Measurements from ENCODE around the gene GRSF1. TPM values are rescaled to one million over a fixed set of nuclear protein-coding genes. Genes with fewer than 3 reads are reported as not detected.

GRSF1 gene
- total and polyA plus RNA-seq, 2 of the 13 experiments (the other 11 are each of a cell fraction or from before 2014, with no cell fraction given): 66.5 to 103 TPM

DNA sequence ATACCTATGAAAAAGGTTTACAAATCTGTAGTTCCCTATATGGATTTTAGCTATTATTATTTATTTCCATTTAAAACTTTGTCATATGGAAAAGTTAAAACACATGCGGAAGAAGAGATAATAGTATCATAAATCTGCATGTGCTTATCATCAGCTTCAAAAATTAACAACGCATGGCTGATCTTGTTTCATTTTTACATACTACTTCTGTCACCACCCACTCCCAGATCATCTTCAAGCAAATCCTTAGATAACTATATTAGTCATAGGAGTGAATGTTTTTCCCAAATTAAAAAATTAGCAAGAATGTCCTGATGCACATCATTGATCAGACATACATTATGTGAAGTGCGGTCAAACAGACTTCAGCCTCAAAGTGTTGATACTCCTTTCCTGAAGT lies 37.9 kb upstream of the GRSF1 start (continued):
- TF ChIP-seq, protein P1, sequence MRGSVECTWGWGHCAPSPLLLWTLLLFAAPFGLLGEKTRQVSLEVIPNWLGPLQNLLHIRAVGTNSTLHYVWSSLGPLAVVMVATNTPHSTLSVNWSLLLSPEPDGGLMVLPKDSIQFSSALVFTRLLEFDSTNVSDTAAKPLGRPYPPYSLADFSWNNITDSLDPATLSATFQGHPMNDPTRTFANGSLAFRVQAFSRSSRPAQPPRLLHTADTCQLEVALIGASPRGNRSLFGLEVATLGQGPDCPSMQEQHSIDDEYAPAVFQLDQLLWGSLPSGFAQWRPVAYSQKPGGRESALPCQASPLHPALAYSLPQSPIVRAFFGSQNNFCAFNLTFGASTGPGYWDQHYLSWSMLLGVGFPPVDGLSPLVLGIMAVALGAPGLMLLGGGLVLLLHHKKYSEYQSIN (CRISPR knock-in tag; IDR thresholded peaks at IDR 0.05; ENCODE audit: borderline replicate concordance): no peak
- TF ChIP-seq RFXANK (CRISPR knock-in tag; IDR thresholded peaks at IDR 0.05) (no peak), ZNF572 (CRISPR knock-in tag; IDR thresholded peaks at IDR 0.05) (no peak)

DNA sequence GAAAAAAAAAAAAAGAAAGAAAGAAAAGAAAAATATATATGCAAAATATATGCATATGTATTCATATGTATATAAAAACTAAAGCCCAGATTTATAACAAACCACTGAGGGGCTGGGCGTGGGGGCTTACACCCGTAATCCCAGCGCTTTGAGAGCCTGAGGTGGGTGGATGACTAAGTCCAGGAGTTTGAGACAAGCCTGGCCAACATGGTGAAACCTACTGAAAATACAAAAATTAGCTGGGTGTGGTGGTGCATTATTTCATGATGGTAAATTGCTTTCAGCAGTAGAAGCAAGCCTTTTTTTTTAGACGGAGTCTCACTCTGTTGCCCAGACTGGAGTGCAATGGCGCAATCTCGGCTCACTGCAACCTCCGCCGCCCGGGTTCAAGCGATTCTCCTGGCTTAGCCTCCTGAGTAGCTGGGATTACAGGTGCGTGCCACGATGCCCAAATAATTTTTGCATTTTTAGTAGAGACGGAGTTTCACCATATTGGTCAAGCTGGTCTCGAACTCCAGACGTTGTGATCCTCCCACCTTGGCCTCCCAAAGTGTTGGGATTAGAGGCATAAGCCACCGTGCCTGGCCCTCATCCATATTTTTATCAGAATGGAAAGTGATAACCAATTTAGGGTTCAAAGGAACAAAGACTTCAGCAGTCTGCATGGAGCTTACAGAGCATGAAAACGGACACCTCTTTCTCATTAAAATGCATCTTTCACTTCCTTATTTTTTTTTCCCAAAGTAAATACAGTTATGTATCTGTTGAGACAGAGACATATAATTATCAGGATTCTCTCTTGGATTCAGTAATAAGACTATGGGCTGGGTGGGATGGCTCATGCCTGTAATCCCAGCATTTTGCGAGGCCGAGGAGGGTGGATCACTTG lies 34.8 kb upstream of the GRSF1 start:
- Histone ChIP-seq H3K9ac (ENCODE audit: insufficient read depth, low read depth, low read length) (no peak overlapping the region), H3K9me3 (ENCODE audit: low read length) (no peaks in the 10 kb centered on the region), H4K20me1 (ENCODE audit: insufficient read depth, low read length) (no peaks in the 10 kb centered on the region), H3K4me2 (ENCODE audit: low read depth, low read length) (no peak overlapping the region), H3K27ac (ENCODE audit: extremely low read length, insufficient read depth, low read length) (no peak overlapping the region), H3K36me3 (replicated peaks in 1 of 2; ENCODE audit: control insufficient read depth in 1 of 2, insufficient read depth in 2 of 2, low read length in 2 of 2) (no peaks in the 10 kb centered on the region), H3K79me2 (ENCODE audit: insufficient read depth, low read length) (no peaks in the 10 kb centered on the region), H2AFZ (ENCODE audit: low read length) (no peak overlapping the region), H3K27me3 (ENCODE audit: control insufficient read depth in 1 of 2, insufficient read depth in 2 of 2, low read length in 2 of 2) (no peaks in the 10 kb centered on the region), H3K4me3 (replicated peaks in 1 of 3; ENCODE audit: insufficient read depth in 1 of 3, low read depth in 2 of 3, low read length in 3 of 3) (no peak overlapping the region), H3K4me1 (ENCODE audit: insufficient read depth, low read length) (no peaks in the 10 kb centered on the region)
- FAIRE-seq (no peak), DNase-seq (ENCODE audit: low spot score) (no peak), ATAC-seq (no peak)
- in situ Hi-C loops (cut with HindIII; ENCODE audit: extremely low pct_ligation_motif_present, low pct_unique_long_range_greater_than_20kb): no loop called here
- 58% methylated on average over 19 of the region's 19 CpGs for WGBS (ENCODE audit: low lambda C conversion rate)
- intact Hi-C loops (cut with micrococcal nuclease; ENCODE audit: unreplicated experiment): no loop called here
- ChIA-PET POLR2A (no interaction called here), CTCF (ENCODE audit: low intra/inter-chr PET ratio, low total read pairs) (no interaction called here)
- no TSS peak for BruUV-seq (replicated peaks)
- TF ChIP-seq ZNF7 (CRISPR knock-in tag; IDR thresholded peaks at IDR 0.05) (no peak), ZBTB42 (CRISPR knock-in tag; IDR thresholded peaks at IDR 0.05) (no peak), PAX8 (CRISPR knock-in tag; IDR thresholded peaks at IDR 0.05; ENCODE audit: borderline replicate concordance) (no peak)
- TF ChIP-seq, protein P2, sequence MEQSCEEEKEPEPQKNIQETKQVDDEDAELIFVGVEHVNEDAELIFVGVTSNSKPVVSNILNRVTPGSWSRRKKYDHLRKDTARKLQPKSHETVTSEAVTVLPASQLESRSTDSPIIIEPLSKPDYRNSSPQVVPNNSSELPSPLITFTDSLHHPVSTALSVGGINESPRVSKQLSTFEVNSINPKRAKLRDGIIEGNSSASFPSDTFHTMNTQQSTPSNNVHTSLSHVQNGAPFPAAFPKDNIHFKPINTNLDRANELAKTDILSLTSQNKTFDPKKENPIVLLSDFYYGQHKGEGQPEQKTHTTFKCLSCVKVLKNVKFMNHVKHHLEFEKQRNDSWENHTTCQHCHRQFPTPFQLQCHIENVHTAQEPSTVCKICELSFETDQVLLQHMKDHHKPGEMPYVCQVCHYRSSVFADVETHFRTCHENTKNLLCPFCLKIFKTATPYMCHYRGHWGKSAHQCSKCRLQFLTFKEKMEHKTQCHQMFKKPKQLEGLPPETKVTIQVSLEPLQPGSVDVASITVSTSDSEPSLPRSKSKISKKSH (CRISPR knock-in tag; IDR thresholded peaks at IDR 0.05; ENCODE audit: borderline replicate concordance): no peak
- TF ChIP-seq, protein P3, sequence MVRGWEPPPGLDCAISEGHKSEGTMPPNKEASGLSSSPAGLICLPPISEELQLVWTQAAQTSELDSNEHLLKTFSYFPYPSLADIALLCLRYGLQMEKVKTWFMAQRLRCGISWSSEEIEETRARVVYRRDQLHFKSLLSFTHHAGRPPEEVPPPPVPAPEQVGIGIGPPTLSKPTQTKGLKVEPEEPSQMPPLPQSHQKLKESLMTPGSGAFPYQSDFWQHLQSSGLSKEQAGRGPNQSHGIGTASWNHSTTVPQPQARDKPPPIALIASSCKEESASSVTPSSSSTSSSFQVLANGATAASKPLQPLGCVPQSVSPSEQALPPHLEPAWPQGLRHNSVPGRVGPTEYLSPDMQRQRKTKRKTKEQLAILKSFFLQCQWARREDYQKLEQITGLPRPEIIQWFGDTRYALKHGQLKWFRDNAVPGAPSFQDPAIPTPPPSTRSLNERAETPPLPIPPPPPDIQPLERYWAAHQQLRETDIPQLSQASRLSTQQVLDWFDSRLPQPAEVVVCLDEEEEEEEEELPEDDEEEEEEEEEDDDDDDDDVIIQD (CRISPR knock-in tag; IDR thresholded peaks at IDR 0.05; ENCODE audit: low read depth): no peak
- TF ChIP-seq, protein P4, sequence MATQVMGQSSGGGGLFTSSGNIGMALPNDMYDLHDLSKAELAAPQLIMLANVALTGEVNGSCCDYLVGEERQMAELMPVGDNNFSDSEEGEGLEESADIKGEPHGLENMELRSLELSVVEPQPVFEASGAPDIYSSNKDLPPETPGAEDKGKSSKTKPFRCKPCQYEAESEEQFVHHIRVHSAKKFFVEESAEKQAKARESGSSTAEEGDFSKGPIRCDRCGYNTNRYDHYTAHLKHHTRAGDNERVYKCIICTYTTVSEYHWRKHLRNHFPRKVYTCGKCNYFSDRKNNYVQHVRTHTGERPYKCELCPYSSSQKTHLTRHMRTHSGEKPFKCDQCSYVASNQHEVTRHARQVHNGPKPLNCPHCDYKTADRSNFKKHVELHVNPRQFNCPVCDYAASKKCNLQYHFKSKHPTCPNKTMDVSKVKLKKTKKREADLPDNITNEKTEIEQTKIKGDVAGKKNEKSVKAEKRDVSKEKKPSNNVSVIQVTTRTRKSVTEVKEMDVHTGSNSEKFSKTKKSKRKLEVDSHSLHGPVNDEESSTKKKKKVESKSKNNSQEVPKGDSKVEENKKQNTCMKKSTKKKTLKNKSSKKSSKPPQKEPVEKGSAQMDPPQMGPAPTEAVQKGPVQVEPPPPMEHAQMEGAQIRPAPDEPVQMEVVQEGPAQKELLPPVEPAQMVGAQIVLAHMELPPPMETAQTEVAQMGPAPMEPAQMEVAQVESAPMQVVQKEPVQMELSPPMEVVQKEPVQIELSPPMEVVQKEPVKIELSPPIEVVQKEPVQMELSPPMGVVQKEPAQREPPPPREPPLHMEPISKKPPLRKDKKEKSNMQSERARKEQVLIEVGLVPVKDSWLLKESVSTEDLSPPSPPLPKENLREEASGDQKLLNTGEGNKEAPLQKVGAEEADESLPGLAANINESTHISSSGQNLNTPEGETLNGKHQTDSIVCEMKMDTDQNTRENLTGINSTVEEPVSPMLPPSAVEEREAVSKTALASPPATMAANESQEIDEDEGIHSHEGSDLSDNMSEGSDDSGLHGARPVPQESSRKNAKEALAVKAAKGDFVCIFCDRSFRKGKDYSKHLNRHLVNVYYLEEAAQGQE (IDR thresholded peaks at IDR 0.05; ENCODE audit: borderline replicate concordance in 1 of 2, low read depth in 1 of 2, low read length in 2 of 2): no peak
- TF ChIP-seq, protein P5, sequence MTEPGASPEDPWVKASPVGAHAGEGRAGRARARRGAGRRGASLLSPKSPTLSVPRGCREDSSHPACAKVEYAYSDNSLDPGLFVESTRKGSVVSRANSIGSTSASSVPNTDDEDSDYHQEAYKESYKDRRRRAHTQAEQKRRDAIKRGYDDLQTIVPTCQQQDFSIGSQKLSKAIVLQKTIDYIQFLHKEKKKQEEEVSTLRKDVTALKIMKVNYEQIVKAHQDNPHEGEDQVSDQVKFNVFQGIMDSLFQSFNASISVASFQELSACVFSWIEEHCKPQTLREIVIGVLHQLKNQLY (CRISPR knock-in tag; IDR thresholded peaks at IDR 0.05): no peak
- TF ChIP-seq, protein P6, sequence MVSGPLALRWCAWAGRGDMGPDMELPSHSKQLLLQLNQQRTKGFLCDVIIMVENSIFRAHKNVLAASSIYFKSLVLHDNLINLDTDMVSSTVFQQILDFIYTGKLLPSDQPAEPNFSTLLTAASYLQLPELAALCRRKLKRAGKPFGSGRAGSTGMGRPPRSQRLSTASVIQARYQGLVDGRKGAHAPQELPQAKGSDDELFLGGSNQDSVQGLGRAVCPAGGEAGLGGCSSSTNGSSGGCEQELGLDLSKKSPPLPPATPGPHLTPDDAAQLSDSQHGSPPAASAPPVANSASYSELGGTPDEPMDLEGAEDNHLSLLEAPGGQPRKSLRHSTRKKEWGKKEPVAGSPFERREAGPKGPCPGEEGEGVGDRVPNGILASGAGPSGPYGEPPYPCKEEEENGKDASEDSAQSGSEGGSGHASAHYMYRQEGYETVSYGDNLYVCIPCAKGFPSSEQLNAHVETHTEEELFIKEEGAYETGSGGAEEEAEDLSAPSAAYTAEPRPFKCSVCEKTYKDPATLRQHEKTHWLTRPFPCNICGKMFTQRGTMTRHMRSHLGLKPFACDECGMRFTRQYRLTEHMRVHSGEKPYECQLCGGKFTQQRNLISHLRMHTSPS (CRISPR knock-in tag; IDR thresholded peaks at IDR 0.05; ENCODE audit: low read depth): no peak
